ENCODE results near the gene ADAMTS19.
"Not testable (repeated sequence)": the region's sequence is repeated elsewhere in the genome, so short reads cannot be mapped to it uniquely, and the experiment has no call there.

ADAMTS19 gene

DNA sequence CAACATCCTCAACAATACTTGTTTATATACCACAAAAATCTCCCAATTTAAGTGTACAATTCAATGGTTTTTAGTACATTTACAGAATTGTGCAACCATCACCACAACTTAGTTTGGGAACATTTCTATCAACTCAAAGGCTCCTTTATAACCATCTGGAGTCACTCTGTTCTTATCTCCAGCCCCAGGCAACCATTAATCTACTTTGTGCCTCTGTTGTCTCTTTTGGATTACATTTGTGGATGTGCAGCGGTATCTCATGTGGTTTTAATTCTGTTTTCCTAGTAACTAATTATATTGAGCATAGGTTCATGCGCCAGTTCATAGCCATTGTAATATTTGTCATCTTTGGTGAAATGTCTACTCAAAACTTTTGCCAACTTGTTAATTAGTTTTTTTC lies 14.4 kb downstream of the ADAMTS19 start:
- DNase-seq = no peak

DNA sequence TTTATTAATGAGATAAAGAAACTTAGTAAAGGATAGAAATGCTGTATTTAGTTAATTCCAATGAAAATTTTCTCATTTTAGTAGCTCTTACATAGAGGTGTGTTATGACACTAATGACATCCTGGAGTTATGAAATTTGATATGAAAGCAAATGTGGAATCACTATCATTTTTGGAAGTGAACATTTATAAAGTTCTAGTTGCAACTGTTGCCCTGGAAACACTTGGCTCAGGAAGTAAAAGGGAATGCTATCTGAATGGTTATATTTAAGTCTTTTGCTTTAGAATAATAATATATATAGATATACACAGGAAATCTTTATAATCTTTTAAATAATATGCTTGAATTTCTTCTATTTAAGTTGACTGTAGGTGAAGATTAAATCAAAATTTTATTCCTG lies 16.7 kb downstream of the ADAMTS19 start:
- no peak for DNase-seq

DNA sequence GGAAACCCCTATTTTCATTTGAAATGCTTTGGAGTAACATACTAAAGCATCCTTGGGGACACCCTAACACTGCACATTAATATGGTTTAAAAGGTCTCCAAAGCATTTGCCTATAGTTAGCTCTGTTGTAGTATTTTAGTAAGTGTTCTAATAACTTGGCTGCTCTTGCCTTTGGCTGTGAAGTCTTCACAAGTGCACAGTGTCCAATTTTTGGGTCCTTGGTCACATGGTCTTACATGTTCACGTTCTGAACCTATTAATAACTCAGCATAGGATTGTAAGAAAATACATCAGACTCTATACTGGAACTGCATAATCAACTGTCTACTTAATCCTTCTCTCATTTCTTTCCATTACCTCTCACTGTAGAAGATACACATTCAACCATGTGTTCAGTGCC lies 17.4 kb downstream of the ADAMTS19 start:
- no peak for DNase-seq

DNA sequence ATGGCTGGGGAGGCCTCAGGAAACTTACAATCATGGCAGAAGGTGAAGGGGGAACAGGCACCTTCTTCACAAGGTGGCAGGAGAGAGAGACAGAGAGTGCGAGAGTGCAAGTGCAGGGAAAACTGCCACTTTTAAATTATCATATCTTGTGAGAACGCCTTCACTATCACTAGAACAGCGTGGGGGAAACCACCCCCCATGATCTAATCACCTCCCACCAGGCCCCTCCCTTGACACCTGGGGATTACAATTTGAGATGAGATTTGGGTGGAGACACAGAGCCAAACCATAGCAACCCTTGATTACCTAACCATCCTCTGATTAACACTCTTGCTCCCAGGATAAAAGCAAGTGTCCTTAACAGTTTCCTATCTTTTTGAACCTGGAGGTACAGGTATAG lies 21.1 kb downstream of the ADAMTS19 start:
- no peak for DNase-seq

DNA sequence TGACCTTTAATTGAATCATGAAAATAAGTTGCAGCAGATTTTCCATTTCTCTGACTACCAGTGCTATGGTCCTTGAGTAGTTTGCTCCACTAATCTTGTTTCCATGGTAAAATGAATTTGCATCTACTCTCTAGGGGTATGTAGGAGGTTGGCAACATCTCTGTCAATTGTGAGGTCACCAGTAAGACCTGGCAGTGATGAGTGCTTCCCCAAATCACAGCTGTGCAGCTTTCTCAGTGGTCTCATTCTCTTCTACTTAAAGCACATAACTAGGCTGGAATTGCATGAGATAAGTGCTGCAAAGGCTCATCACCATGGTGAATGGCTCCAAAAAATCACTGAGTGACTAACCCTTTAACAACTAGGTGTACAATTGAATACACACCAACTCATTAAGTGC lies 36.3 kb downstream of the ADAMTS19 start:
- DNase-seq = no peak

DNA sequence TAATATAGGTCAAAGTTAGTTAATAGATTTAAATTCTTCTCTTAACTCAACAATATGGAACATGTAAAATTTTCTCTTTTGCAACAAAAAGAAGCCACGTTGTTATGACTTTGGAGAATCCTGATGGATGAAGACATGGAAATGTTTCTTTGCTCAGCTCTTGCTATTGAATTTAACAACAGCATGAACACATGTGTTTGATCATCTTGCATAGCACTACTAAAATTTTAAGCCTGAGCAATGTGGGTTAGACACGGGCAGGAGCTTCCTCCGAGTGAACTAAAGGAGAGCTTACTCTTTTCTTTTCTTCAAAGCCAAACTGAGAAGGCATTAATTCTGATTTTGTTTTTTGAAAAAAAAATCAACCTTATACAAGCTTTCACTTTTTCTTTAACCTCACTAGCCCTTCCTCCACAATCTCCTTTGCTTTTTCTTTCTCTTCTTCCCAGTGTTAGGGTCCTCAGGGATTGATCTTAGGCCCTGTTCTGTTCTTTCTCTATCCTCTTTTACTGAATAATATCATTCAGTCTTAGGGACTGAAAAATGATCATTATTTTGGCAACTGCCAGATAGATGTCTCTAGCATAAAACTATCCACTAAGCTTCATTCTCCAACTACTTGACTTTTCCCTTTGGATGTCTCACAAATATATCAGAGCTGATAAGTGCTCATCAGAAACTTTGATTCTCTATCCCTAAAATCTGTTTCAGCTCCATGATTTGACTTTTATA lies 36.9 kb downstream of the ADAMTS19 start:
- DNase-seq = no peak

DNA sequence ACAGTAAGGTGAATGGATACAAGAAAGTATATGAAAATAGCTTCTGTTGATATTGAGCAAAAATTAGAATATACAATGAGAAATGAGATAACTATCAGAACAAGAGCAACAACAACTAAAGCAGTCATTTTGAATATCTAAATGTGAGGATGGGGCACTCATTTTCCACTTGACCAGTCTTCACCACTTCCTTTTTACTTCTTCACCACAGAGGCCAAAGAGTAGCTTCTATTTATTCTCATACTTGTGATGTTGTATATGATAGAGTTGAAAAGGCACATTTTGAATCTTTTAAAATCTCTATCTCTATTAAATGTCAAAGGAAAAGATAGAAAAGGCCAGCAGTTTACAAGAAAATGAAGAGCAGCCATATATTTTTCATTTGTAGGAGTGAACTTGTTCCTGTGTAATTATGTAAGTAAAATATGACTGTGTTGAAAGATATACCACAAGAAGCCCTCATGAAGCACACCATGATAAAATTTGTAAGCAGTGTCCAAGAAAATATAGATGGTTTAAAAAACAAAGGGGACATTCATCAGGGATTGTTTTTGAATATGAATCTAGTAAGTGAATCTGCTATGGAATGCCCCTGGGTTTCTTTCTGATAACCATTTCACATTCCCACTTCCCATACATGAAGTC lies 39.2 kb downstream of the ADAMTS19 start:
- no peak for DNase-seq

DNA sequence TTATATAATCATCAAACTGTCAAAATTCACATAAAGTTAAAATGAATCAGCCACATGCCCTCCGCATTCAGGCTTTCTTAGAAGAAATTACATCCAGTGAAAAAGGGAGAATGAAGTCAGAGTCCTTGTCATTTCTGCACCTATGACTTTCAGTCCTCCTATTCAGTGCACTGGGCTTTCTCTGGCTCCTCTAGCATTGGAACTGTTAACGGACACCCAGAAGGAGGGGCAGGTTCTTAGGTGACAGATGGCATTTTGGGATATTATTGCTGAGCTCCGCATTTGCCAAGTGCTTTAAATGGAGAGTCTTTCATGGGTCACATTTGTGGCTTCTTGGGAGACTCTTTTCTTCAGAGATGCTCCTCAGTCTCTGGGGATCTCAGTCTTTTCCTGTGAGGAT lies 40.0 kb downstream of the ADAMTS19 start:
- no peak for DNase-seq

DNA sequence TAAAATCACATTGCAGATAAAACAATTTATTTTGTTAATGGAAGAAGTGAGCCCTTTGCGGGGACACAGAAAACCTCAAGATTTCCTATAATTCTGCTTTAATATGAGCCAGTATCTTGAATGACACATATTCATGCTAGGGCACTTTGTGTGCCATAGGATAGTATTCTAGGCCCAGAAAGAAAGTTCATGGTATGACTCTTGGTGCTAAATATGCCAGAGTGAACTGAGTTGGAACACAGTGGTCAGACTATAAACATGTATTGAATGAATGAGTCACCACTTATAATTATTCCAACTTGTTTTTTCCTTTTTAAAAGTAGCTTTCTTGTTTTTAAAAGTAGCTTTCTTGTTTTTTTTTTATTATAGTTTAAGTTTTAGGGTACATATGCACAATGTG lies 46.0 kb downstream of the ADAMTS19 start:
- peak; percentile 56 for DNase-seq

DNA sequence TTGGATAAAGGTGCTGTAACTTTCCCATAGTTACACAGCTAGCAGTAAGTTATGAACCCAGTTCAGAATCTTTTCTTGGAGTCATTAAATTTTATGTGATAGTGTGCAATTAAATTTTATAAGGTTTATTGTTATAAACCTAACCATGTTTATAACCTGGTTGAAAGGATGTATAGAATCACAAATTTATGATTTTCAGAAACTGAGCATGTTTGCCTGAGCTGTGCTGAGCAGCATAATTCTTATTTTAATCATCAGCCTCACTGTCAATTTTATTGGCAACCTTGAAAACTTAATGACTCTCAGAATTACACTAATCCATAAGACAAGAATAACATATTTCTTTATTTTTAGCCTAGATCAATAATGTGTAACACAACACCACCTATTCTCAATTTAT lies 46.9 kb downstream of the ADAMTS19 start:
- DNase-seq = no peak

DNA sequence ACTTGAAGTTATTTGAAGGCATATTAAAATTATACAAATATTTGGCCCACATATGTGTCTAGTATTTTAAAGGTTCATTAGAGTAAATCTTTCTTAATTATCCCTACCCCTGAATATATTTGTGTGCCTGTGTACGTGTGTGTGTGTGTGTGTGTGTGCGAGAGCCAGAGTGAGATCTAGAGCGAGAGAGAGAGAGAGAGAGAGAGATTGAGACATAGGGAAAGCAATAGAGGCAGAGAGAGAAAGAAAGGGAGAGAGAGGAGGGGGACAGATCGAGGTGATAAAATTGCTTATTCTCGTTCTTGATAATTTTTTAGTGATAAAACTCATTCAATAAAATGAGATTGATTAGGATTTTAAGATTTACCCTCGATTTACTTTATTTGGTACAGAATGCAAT lies 47.4 kb downstream of the ADAMTS19 start:
- DNase-seq = no peak

DNA sequence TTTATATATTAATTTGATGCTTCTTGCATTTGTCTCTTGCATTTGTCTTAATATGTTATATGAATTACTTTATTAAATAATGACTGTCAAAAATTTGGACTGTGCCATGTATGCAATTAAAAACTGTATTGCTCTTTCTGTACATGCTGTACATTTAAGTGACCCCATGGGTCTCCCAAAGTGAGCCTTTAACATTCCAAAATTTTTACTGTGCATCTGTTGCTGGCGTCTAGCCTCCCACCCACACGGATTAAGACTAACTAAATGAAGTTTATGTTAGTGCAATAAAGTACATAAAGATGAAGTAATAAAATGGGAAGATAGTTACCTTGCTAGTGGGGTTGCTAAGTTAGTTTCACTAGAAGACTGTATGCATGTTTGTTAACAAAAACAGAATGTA lies 48.5 kb downstream of the ADAMTS19 start:
- no peak for DNase-seq

DNA sequence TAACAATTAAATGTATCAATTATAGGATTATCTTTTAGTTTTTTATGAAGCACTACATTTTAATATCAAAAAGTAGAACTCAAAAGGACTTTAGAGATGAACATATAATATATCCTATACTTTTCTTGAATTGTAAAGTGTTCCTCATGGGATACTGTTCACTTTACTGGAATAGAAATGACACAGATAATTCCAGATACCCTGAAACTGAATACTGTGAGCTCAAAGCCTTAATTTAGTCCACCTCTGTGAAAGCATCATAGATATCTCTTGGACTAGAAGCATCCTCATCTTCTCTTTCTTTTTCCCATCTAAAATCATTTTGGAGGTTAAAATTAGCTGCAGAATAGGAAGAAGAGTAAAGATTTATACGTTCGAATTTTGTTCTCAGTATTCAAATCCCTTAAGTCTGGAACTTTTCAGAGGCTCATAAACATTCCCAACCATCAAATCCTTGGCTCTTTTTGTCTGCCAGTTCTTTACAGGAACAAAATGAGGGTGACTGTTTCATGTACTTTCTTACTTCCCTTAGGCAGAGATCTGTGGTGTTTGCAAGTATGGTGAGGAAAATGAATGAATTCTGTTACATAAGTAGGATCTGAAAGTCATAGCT lies 49.4 kb downstream of the ADAMTS19 start:
- DNase-seq = no peak

DNA sequence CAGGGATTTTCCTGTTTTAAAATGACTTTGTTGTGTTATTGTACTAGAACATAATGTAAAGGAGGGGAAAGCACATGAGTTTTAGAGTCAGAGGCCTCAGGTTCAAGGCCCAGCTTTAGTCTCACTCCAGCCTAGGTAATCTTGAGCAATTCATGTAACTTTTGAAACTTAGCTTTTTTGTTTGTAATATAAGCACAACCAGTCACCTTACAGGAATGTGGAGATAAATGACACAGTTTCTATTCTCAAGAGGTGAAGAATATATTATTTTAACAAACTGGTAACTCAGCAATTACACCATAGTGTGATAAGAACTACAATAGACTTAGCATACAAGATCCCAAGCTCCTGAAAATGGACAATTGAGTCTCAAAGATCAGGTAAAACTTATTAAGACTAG lies 51.2 kb downstream of the ADAMTS19 start:
- DNase-seq = no peak

DNA sequence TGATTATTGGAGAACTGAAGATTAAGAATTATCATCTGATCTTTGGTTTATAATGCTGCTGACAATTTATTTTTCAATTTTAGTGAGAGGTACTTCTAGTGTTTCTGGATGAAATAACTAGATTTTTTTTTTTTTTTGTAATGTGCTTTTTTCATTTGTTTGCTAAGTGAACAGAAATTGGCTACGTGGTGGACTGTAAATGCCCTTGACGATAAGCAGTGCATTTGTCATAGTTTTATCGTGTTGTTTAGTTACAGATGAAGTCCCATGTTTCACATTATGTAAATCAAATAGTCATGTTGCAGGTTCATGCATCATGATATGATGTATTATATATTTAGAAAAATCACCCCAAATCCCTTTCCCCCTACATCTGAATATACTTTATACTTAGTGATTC lies 81.0 kb downstream of the ADAMTS19 start:
- no peak for DNase-seq

DNA sequence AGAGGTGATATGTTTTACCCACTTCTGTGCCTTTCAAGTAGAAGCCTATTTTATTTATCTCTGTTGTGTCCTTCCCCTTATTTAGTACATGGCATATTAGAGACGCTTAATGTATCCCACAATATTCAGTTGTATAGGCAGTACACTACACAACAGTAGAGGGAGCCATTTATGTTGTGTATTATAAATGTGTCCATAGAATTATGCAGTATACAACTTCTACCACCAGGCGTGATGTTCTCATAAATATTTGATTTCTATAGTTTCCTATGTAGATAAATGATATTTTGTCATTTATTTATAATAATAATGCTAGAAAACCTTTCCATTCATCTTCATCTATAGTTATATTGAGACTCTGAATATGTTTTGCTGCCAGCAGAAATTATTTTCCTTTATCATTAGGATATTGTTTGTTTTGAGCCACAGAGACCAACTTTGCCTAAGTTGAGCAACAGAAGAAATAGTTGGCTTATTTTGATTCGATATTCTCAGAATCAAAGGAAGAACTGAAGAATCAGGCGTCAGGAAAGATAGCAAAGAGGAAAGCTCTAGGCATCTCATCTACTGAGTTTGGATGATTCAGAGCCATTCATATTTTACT lies 81.7 kb downstream of the ADAMTS19 start:
- DNase-seq = peak; percentile 43

DNA sequence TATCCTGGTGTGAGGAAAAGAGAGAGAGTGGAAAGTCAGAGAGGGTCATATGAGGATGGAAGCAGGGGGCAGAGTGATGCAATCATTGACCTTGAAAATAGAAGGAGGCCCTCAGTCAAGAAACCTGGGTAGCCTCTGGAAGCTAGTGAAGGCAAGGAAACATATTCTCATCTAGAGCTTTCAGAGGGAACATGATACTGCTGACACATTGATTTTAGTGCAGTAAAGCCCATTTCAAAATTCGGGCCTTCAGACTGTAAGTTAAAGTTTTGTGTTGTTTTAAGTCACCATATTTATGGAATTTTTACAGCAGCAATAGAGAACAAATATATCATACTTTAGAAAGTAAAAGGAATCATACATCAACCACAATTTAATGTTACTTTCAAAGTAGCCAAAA lies 87.0 kb downstream of the ADAMTS19 start:
- no peak for DNase-seq

DNA sequence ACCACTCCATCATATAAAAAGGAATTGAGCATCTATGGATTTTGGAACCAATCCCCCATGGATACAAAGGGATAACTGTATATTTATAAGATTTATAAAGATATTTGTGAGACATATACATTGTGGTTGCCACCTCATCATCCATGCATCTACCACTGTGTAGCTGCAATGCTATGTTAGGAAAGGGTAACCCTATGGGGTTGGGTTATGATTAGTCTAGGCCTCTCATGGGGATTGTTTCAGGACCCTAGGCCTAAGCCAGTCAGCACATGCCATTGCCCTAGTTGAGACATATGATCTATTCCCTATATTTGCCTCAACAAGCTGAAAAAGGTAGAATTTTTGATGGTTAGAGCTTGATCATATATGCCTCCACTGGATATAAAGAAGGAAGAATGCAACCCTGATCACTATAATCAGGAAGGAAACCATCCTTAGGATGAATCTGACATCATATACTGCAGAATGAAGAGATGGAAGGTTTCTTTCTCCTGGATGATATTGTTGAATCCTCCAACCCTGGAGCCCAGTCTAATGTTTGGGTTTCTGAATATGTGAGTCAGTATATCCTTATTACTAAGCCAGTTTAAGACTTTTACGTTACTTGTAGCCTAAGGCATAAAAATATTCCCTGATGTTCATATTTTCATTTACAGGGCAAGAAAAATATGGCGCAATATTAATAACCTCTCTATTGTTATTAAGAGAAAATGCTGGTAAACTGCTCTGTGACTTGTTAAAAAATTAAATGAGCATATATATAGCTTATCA lies 94.2 kb downstream of the ADAMTS19 start:
- peak; percentile 44 for DNase-seq

DNA sequence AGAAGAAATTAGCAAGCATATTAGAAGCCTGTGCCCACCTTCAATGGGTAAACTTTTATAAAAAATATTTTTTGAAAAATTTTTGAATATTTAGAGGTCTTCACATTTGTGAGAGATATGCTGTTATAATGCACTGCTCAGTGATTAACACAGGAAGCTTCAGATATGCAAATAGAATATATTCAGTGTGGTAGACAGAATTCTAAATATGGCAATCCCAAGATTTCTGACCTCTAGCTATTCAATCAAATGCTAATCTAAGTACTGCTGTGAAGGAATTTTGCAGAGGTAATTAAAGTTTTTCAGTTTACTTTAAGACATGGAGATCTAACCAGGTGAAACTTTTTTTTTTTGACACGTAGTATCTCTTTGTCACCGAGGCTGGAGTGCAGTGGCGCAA lies 103.5 kb downstream of the ADAMTS19 start:
- DNase-seq = no peak

DNA sequence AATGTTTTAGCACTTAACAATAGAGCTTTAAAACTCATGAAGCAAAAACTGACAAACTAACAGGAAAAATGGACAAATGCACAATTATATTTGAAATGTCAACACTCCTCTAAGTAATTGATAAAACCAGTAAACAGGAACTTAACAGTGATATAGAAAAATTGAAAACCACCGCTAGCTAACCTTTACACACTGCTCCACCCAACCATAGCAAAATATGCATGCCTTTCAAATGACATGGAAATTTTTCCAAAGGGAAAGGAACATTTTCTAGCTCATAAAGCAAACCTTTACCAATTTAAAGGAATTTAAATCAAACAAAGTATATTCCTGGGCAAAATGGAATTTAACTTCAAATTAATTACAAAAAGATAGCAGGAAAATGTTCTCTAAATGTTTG lies 109.2 kb downstream of the ADAMTS19 start:
- DNase-seq = no peak

DNA sequence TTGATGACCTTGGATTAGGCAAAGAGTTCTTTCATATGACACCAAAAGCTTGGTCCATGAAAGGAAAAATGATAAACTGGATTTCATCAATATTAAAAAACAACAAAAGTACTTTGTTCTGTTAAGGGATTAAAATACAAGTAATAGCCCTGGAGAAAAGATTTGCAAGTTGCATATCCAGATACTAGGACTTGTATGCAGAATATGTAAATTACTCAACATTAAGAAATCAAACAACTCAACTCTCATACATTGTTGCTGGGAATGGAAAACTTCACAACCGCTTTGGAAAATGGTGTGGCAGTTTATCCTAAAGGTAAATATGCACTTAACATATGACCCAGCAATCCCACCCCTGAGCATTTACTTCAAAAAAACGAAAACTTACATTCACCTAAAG lies 112.0 kb downstream of the ADAMTS19 start:
- DNase-seq = no peak

DNA sequence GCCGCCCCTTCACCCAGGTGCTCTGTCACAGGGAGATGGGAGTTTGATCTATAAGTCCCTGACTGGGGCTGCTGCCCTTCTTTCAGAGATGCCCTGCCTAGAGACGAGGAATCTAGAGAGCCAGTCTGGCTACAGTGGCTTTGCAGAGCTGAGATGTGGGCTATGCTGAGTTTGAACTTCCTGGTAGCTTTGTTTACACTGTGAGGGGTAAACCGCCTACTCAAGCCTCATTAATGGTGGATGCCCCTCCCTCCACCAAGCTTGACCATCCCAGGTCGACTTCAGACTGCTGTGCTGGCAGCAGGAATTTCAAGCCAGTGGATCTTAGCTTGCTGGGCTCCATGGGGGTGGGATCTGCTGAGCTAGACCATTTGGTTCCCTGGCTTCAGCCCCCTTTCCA lies 124.4 kb downstream of the ADAMTS19 start:
- DNase-seq = not testable (repeated sequence)

DNA sequence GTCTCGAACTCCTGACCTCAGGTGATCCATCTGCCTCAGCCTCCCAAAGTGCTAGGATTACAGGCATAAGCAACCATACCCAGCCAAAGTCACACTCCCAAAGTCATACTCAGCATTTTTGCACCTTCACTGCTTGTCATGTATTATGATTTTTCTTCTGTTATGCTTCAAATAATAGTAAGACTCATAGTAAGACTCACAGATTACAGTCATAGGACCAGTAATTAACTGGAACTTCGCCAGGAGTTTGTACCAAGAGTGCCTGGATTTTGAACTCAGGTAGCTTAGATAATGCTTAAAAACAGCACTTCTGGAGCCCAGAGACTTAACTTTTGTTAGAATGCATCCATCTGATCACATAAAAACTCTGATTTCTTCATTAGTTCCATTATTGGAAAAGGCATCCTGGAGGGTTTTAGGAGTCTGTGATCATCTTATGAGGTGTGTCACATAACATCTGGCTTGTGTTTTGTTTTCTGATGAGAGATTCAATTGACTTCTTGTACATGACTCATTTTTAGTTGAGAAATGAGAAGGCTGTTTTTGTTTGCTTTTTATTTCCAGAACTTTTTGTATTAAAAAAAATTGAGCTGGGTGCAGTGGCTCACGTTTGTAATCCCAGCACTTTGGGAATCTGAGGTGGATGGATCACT lies 131.5 kb downstream of the ADAMTS19 start:
- DNase-seq = no peak
